Activated T-cell treated with anti-CD3 and anti-CD28 coated beads, Interleukin-2, amount 50 U/mL, for 4 hours (primary cell): ENCODE data around the gene AK5. TPM values are rescaled to one million over a fixed set of nuclear protein-coding genes. Genes with fewer than 3 reads are reported as not detected.

Experiments used
- ATAC-seq, 2 donors: fragments of 200-7000 bp; cut with Tn5 transposase; one replicate each; pipeline ENCODE4 v1.10.0; 2021
- DNase-seq: peaks from one replicate; pipeline ENCODE4 v3.0.0-alpha.2; 2020
- H3K27me3 Mint-ChIP-seq: one replicate; pipeline ENCODE4 v1.8.0; 2021; ENCODE audit warnings: low read depth, mixed read lengths
- H3K36me3 Mint-ChIP-seq: one replicate; pipeline ENCODE4 v1.8.0; 2022; ENCODE audit warnings: mixed read lengths; ENCODE audit not compliant: insufficient read depth
- H3K4me1 Mint-ChIP-seq: one replicate; pipeline ENCODE4 v1.8.0; 2021; ENCODE audit warnings: low read depth, mixed read lengths
- H3K4me3 Mint-ChIP-seq: one replicate; pipeline ENCODE4 v1.8.0; 2021; ENCODE audit warnings: mild to moderate bottlenecking, moderate library complexity, mixed read lengths
- H3K9me3 Mint-ChIP-seq: one replicate; pipeline ENCODE4 v1.8.0; 2021; ENCODE audit warnings: mixed read lengths
- total RNA-seq, 3 donors: library from RNA; stranded (reverse); gene quantifications; one replicate each; pipeline ENCODE4 v1.2.1, GENCODE V29; 2021

Gene AK5
- total RNA-seq, 3 donors from 2014 or later = 1.0 to 4.9 (median 3.0) TPM

DNA sequence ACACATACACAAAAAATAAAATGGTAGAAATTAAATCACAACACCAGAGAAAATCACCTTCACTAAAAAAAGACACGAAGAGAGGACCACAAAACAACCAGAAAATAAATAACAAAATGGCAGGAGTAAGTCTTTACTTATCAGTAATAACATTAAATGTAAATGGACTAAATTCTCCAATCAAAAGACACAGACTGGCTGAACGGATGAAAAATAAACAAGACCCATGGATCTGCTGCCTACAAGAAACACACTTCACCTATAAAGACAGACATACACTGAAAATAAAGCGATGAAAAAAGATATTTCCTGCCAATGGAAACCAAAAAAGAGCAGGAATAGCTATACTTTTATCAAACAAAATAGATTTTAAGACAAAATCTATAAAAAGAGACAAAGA is 327.1 kb downstream of the AK5 start:
- Mint-ChIP-seq H3K36me3 (peaks cover 63% of the 10 kb centered on the region), H3K4me1 (peaks cover 11% of the 10 kb centered on the region), H3K27me3 (no peaks in the 10 kb centered on the region), H3K4me3 (no peak overlapping the region), H3K9me3 (peaks cover 36% of the 10 kb centered on the region)
- ATAC-seq (no peak), DNase-seq (no peak)

Other genes starting within 250 kb of the AK5 start
- gene PIGK, start 62.6 kb upstream of the AK5 start, total RNA-seq = 10 to 100 TPM; 17.0 to 21.7 (median 21.2) TPM